MM.1S (cell line): ENCODE measurements around the gene SLC8A1.

Experiments
- CTCF ChIP-seq: fragments of 300-600 bp; sonication (generic); IDR thresholded peaks from 2 replicates; pipeline ENCODE4 v1.5.1; 2016; ENCODE audit warnings: antibody characterized with exemption, low read length, mixed read lengths
- EZH2 ChIP-seq: fragments of 300-600 bp; sonication (generic); optimal IDR thresholded peaks from 2 replicates; pipeline ENCODE3; 2017; ENCODE audit warnings: low read depth, mild to moderate bottlenecking, antibody characterized with exemption, low read length, mixed read lengths

- TF ChIP-seq CTCF (no peak), EZH2 (no peak)
Observed at GRCh38 chr2:40456926-40457325, 5.0 kb upstream of the SLC8A1 start.
